WTC11 (cell line): Measurements from ENCODE around the gene MSX2.

Experiments used
- ESRRA ChIP-seq: sonication (generic); formaldehyde crosslinking; IDR thresholded peaks from 2 replicates; pipeline ENCODE4 v1.8.1; 2022; ENCODE audit warnings: mild to moderate bottlenecking, missing genetic modification reagents, borderline replicate concordance
- FOXP4 ChIP-seq: sonication (generic); formaldehyde crosslinking; IDR thresholded peaks from 2 replicates; pipeline ENCODE4 v1.8.0; 2022; ENCODE audit warnings: mild to moderate bottlenecking, missing genetic modification reagents
- GABPB1 ChIP-seq: sonication (generic); formaldehyde crosslinking; IDR thresholded peaks from 2 replicates; pipeline ENCODE4 v1.8.1; 2023; ENCODE audit warnings: mild to moderate bottlenecking, missing genetic modification reagents
- ZNF232 ChIP-seq: sonication (generic); formaldehyde crosslinking; IDR thresholded peaks from 2 replicates; pipeline ENCODE4 v1.8.0; 2022; ENCODE audit warnings: mild to moderate bottlenecking, missing genetic modification reagents
- ZNF263 ChIP-seq: sonication (generic); formaldehyde crosslinking; IDR thresholded peaks from 2 replicates; pipeline ENCODE4 v1.8.1; 2022; ENCODE audit warnings: low read depth, mild to moderate bottlenecking, moderate library complexity, missing genetic modification reagents
- ZNF671 ChIP-seq: fragments of 250-450 bp; sonication (Bioruptor Pico); IDR thresholded peaks from 2 replicates; pipeline ENCODE4 v1.8.0; 2021; ENCODE audit warnings: mild to moderate bottlenecking
- TF ChIP-seq, protein P1 (sequence below): fragments of 200-600 bp; IDR thresholded peaks from 2 replicates; pipeline ENCODE4 v1.8.0; 2022; ENCODE audit warnings: antibody characterized with exemption
- TF ChIP-seq, protein P2 (sequence below): fragments of 250-450 bp; sonication (Bioruptor Pico); IDR thresholded peaks from 2 replicates; pipeline ENCODE4 v1.9.0; 2021; ENCODE audit warnings: mild to moderate bottlenecking, borderline replicate concordance
- TF ChIP-seq, protein P3 (sequence below): sonication (generic); formaldehyde crosslinking; IDR thresholded peaks from 2 replicates; pipeline ENCODE4 v1.8.1; 2022; ENCODE audit warnings: low read depth, missing genetic modification reagents, borderline replicate concordance
- TF ChIP-seq, protein P4 (sequence below): sonication (generic); formaldehyde crosslinking; IDR thresholded peaks from 2 replicates; pipeline ENCODE4 v1.8.0; 2022; ENCODE audit warnings: mild to moderate bottlenecking, missing genetic modification reagents

GRCh38 chr5:174678107-174678506 is 46.3 kb upstream of the MSX2 start:
- no peak for TF ChIP-seq ESRRA (CRISPR knock-in tag)
- no peak for TF ChIP-seq GABPB1
- TF ChIP-seq, protein P1, sequence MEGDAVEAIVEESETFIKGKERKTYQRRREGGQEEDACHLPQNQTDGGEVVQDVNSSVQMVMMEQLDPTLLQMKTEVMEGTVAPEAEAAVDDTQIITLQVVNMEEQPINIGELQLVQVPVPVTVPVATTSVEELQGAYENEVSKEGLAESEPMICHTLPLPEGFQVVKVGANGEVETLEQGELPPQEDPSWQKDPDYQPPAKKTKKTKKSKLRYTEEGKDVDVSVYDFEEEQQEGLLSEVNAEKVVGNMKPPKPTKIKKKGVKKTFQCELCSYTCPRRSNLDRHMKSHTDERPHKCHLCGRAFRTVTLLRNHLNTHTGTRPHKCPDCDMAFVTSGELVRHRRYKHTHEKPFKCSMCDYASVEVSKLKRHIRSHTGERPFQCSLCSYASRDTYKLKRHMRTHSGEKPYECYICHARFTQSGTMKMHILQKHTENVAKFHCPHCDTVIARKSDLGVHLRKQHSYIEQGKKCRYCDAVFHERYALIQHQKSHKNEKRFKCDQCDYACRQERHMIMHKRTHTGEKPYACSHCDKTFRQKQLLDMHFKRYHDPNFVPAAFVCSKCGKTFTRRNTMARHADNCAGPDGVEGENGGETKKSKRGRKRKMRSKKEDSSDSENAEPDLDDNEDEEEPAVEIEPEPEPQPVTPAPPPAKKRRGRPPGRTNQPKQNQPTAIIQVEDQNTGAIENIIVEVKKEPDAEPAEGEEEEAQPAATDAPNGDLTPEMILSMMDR: no peak
- TF ChIP-seq ZNF671: no peak
- TF ChIP-seq, protein P2, sequence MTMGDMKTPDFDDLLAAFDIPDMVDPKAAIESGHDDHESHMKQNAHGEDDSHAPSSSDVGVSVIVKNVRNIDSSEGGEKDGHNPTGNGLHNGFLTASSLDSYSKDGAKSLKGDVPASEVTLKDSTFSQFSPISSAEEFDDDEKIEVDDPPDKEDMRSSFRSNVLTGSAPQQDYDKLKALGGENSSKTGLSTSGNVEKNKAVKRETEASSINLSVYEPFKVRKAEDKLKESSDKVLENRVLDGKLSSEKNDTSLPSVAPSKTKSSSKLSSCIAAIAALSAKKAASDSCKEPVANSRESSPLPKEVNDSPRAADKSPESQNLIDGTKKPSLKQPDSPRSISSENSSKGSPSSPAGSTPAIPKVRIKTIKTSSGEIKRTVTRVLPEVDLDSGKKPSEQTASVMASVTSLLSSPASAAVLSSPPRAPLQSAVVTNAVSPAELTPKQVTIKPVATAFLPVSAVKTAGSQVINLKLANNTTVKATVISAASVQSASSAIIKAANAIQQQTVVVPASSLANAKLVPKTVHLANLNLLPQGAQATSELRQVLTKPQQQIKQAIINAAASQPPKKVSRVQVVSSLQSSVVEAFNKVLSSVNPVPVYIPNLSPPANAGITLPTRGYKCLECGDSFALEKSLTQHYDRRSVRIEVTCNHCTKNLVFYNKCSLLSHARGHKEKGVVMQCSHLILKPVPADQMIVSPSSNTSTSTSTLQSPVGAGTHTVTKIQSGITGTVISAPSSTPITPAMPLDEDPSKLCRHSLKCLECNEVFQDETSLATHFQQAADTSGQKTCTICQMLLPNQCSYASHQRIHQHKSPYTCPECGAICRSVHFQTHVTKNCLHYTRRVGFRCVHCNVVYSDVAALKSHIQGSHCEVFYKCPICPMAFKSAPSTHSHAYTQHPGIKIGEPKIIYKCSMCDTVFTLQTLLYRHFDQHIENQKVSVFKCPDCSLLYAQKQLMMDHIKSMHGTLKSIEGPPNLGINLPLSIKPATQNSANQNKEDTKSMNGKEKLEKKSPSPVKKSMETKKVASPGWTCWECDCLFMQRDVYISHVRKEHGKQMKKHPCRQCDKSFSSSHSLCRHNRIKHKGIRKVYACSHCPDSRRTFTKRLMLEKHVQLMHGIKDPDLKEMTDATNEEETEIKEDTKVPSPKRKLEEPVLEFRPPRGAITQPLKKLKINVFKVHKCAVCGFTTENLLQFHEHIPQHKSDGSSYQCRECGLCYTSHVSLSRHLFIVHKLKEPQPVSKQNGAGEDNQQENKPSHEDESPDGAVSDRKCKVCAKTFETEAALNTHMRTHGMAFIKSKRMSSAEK (CRISPR knock-in tag): no peak
- TF ChIP-seq, protein P3, sequence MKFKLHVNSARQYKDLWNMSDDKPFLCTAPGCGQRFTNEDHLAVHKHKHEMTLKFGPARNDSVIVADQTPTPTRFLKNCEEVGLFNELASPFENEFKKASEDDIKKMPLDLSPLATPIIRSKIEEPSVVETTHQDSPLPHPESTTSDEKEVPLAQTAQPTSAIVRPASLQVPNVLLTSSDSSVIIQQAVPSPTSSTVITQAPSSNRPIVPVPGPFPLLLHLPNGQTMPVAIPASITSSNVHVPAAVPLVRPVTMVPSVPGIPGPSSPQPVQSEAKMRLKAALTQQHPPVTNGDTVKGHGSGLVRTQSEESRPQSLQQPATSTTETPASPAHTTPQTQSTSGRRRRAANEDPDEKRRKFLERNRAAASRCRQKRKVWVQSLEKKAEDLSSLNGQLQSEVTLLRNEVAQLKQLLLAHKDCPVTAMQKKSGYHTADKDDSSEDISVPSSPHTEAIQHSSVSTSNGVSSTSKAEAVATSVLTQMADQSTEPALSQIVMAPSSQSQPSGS: no peak
- TF ChIP-seq FOXP4 (CRISPR knock-in tag): no peak
- TF ChIP-seq ZNF263 (CRISPR knock-in tag): no peak
- TF ChIP-seq, protein P4, sequence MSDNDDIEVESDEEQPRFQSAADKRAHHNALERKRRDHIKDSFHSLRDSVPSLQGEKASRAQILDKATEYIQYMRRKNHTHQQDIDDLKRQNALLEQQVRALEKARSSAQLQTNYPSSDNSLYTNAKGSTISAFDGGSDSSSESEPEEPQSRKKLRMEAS (CRISPR knock-in tag): no peak
- no peak for TF ChIP-seq ZNF232 (CRISPR knock-in tag)
